HG03354 (cell line): ENCODE results near the gene PADI3.

Source experiments
- ATAC-seq: cut with Tn5 transposase; IDR thresholded peaks from one replicate; pipeline ENCODE4 v1.9.1; 2021; ENCODE audit warnings: mild to moderate bottlenecking; ENCODE audit not compliant: unreplicated experiment, poor library complexity, severe bottlenecking

The PADI3 gene

DNA sequence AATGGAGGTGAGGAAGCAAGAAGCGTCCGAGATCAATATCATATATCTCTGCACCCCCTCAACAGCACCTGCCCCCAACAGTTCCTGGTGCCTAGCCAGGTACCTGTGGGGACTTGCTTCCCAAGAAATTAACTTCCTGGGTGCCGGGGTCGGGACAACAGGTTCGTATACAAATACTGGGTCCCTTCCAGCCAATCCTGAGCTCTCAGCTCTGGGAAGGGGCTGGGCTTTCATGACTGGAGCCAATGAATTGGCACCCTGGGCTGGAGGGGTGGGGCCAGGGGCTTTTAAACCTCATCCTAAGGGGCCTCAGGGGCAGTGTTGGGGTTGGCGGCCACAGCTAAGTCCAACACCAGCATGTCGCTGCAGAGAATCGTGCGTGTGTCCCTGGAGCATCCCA is at the start of gene PADI3:
Gene PADI3 (plus strand): TSS at position 318 of the 400 bp plus-strand sequence. CDS start 40 bp downstream, at position 358.
- ATAC-seq, result no peak

DNA sequence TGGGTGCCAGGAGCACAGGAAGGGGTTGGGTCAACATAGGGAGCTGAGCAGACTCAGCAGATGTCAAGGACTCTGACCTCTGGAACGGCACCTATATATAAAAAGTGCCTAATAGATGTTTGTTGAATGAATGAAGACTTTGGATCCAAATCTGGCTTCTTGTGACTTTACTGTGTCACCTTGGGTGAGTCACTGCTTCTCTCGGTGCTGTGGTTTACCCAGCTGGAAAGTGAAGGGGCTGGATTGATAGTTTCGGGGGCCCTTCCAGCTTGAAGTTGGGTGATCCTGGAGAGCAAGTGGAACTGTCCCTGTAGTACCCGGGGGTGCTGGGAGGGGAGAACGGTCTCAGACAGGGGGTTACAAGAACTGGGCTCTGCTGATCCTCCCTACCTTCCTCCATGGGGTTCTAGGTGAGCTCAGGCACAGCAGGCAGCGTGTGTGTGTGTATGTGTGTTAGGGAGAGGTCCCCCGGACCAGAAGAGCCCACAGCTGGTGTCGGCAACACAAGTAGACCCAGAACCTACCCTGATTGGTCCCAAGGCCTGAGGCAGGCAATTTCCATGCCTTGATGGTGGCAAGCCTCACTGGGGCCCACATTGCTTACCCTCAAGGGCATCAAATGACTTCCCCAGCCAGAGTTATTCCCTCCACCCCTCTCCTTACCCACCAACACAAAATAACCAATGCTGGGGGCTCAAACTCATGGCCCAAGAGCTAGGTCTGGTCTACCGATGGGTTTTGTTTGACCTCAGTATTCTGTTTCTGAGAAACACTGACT is 49.4 kb upstream of the PADI3 start:
- no peak for ATAC-seq

- no peak for ATAC-seq
Measured at GRCh38 chr1:17200246-17200645, 48.7 kb upstream of the PADI3 start.

DNA sequence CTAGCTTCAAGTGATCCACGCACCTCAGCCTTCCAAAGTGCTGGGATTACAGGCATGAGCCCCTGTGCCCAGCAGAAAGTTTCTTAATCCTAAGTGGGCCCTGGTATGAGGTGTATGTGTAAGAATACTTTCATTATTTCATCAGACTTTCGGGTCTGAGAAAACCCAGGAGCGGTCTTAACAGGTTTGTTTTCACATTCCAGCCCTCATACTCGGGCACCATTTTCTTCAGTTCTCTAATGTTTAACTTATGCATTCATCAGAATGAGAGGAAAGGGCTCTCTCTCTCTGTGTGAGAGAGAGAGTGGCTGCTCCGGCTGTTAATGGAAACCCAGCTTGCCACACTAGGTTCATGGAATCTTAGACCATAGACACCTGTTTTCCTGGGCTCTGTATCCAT is 48.1 kb upstream of the PADI3 start:
- no peak for ATAC-seq

- no peak for ATAC-seq
Measured at GRCh38 chr1:17201201-17202021, 47.5 kb upstream of the PADI3 start.

- no peak for ATAC-seq
Measured at GRCh38 chr1:17204546-17205440, 44.1 kb upstream of the PADI3 start, which contains the start of gene PADI1. TSS of gene PADI1 (plus strand) at chr1:17205128. CDS start at chr1:17205218, 90 bp downstream.

DNA sequence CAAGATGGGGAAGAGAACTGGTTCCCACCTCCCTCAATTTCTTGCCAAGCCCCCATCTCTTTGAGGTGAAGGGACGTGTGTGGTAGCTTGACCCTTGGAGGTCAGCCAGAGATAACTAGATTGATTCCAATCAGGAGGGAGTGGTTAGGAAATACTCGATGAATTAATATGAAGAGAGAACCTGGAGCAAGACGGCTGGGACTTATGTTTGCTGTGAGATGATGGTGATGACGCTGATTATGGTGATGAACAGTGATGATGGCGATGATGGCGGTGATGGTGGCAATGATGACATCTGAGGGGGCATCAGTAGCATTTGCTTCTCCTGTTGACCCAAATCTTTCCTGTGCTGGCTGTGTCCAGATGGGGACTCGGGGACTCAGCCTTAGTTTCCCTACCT is 43.2 kb upstream of the PADI3 start:
- no peak for ATAC-seq

DNA sequence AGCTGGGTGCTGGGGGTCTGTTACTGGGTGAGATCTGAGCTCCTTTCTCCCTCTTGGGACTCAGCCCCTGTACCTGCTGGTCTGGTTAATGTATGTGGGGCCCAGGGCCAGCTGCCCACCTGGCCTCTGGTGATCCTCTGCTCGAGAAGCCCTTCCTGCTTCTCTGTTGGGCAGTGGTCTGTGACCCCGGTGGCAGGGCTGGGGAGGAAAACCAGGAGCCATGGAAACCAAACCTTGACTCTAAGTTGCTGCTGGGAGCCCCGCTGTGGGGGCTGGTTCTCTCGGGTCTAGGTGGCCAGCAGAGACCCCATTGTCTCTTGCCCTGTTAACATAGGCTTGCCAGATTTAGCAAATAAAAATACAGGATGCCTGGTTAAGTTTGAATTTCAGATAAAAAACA is 42.7 kb upstream of the PADI3 start:
- no peak for ATAC-seq

- peak; percentile 63 for ATAC-seq
Measured at GRCh38 chr1:17207046-17207445, 41.9 kb upstream of the PADI3 start.

GRCh38 chr1:17207540-17207939 is 41.4 kb upstream of the PADI3 start:
- peak; percentile 12 for ATAC-seq

- ATAC-seq, result peak; percentile 65
Measured at GRCh38 chr1:17207966-17208418, 40.9 kb upstream of the PADI3 start.

DNA sequence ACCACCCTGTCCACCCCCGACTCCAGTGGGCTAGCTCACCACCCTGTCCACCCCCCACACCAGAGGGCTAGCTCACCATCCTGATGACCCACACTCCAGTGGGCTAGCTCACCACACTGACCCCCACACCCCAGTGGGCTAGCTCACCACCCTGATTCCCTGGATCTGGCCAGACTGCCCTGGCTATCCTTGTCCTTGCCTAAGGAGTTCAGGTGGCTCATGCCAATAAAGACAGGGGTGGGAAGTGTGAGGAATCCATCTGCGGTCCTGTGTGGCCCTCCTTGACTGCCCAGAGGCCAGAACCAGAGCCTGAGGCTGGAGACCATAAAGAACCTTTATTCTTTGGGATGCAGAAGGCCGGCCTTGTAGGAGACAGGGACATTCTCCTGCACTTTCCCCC is 40.4 kb upstream of the PADI3 start:
- ATAC-seq, result no peak

GRCh38 chr1:17209430-17209829 is 39.5 kb upstream of the PADI3 start:
- ATAC-seq, result no peak

DNA sequence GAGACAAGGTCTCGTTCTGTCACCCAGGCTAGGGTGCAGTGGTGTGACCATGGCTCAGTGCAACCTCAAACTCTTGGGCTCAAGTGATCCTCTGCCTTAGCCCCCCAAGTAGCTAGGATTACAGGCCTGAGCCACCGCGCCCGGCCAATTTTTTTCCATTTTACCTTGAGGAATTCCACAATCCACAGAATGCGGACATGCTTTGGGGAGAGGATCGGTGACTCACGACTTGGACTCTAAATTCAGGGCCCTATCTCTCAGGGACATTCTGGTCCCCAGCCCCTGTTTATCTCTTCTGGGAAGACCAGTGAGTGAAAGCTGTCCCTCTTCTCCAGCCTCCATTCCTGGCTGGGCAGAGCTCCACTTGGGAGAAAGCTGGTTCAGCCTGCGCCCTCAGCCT is 38.7 kb upstream of the PADI3 start:
- ATAC-seq, result no peak

DNA sequence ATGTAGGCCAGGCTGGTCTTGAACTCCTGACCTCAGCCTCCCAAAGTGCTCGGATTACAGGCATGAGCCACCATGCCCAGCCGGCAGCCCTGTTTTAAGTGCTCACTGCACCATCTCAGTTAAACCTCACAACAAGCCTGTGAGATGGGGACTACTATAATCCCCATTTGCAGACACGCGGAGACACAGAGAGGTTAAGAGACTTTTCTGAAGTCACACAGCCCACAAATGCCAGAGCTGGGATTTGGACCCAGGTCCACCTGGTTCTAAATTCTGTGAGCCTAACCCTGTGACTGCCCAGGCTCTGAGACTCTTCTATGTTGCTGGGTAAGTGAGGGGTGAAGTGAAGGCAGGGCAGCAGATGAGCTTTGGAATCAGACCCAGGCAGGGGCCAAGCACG is 37.5 kb upstream of the PADI3 start:
- ATAC-seq, result no peak

DNA sequence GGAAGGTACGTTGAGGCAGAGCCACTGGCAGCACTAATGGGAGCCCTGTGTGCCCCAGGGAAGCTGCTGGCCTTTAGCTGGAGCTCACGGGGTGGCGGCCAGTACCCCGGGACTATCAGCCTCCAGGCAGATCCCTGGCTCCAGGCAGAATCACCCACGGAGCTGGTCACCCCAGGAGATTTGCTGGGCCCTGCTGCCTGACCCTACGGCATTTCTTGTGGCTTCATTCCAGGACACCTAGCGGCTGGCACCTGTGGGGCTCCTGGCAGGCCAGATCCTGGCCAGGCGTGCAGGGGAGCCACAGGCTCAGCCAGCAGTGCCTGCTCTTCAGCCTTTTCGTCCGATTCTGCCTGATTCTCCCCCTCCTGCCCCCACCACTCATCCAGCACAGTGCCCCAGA is 36.9 kb upstream of the PADI3 start:
- ATAC-seq, result no peak

GRCh38 chr1:17212487-17213121 is 36.3 kb upstream of the PADI3 start:
- ATAC-seq, result no peak

GRCh38 chr1:17213148-17213781 is 35.6 kb upstream of the PADI3 start:
- no peak for ATAC-seq

DNA sequence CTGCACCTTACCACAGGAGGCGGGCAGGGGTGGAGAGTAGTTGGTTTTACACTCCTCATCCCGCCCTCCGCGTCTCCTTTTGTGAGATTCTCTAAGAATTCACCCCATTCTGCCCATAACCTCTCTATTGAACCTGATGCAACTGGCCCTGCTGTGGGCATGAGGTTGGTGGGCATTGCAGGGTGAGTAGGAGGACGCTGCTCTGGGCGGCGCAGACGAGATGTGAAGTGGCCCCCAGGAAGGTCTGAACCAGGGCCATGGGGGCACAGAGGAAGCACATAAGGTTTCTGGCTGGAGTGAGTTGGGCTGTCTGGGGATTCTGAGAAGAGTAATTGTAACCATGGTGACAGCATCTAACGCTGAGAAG is 35.1 kb upstream of the PADI3 start:
- no peak for ATAC-seq
